RPMI8226 (cell line): ENCODE measurements around the gene PRKAG2.
A peak's percentile ranks its signal among the peaks of the same experiment; 100 is the strongest.
"Not testable (repeated sequence)": the region's sequence is repeated elsewhere in the genome, so short reads cannot be mapped to it uniquely, and the experiment has no call there.

ENCODE experiments used
- DNase-seq: peaks from one replicate; pipeline ENCODE4 v3.0.0-alpha.2; 2015

The PRKAG2 gene

GRCh38 chr7:151565541-151565940 lies 311.4 kb downstream of the PRKAG2 start:
- no peak for DNase-seq

GRCh38 chr7:151560243-151560642 lies 316.7 kb downstream of the PRKAG2 start:
- no peak for DNase-seq

- no peak for DNase-seq
Observed at GRCh38 chr7:151559557-151560183, 317.2 kb downstream of the PRKAG2 start.

GRCh38 chr7:151558575-151558974 lies 318.3 kb downstream of the PRKAG2 start:
- DNase-seq: no peak

- no peak for DNase-seq
Observed at GRCh38 chr7:151556592-151556991, 320.3 kb downstream of the PRKAG2 start.

- no peak for DNase-seq
Observed at GRCh38 chr7:151553356-151553755, 323.6 kb downstream of the PRKAG2 start.

- peak; percentile 25 for DNase-seq
Observed at GRCh38 chr7:151552352-151553028, 324.4 kb downstream of the PRKAG2 start.

- DNase-seq: no peak
Observed at GRCh38 chr7:151551820-151552219, 325.1 kb downstream of the PRKAG2 start.

- peak; percentile 26 for DNase-seq
Observed at GRCh38 chr7:151550656-151551286, 326.1 kb downstream of the PRKAG2 start.

GRCh38 chr7:151549644-151550043 lies 327.3 kb downstream of the PRKAG2 start:
- no peak for DNase-seq

GRCh38 chr7:151549083-151549482 lies 327.8 kb downstream of the PRKAG2 start:
- no peak for DNase-seq

- no peak for DNase-seq
Observed at GRCh38 chr7:151544183-151544582, 332.7 kb downstream of the PRKAG2 start.

GRCh38 chr7:151542606-151543130 lies 334.2 kb downstream of the PRKAG2 start:
- no peak for DNase-seq

- peak; percentile 42 for DNase-seq
Observed at GRCh38 chr7:151541709-151542499, 335.0 kb downstream of the PRKAG2 start.

- DNase-seq: no peak
Observed at GRCh38 chr7:151540146-151540545, 336.8 kb downstream of the PRKAG2 start.

GRCh38 chr7:151539088-151539671 lies 337.7 kb downstream of the PRKAG2 start:
- DNase-seq: peak; percentile 27

- no peak for DNase-seq
Observed at GRCh38 chr7:151537818-151538561, 338.9 kb downstream of the PRKAG2 start.

- not testable (repeated sequence) for DNase-seq
Observed at GRCh38 chr7:151536178-151536577, 340.7 kb downstream of the PRKAG2 start.

- DNase-seq: no peak
Observed at GRCh38 chr7:151529842-151530241, 347.1 kb downstream of the PRKAG2 start.

- DNase-seq: no peak
Observed at GRCh38 chr7:151524845-151525244, 352.1 kb downstream of the PRKAG2 start.

- no peak for DNase-seq
Observed at GRCh38 chr7:151524331-151524730, 352.6 kb downstream of the PRKAG2 start.
